ENCODE results near the gene ZDHHC17. TPM values are rescaled to one million over a fixed set of nuclear protein-coding genes. Genes with fewer than 3 reads are reported as not detected.

ZDHHC17 gene
- total RNA-seq, 4 donors from 2014 or later = 26.2 to 41.9 (median 38.0) TPM

DNA sequence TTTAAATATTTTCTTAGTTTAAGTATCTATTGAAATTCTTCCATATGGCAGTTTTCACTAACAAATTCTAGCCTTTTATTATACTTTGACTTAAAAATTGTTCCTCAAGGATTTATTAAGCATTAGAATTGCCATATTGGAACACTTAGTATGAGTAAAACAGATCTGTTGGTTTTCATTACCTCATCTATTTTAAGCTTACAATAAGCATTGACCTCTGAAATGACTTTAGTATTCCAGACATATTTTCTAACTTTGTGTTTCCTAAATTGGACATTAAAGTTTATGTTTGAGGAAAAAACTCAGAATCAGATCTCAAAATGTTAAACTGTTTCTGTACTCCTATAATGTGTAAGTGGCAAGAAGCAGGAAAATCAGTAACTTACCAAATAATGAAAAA lies 66.5 kb downstream of the ZDHHC17 start:
- Histone ChIP-seq H3K9me3 (peaks cover 0 to 10% (median 0%) of the 10 kb centered on the region in 4 donors), H3K36me3 (peaks cover 0 to 56% (median 33%) of the 10 kb centered on the region in 4 donors), H3K4me3 (no peak overlapping the region), H3K27me3 (no peaks in the 10 kb centered on the region), H3K4me1 (peaks cover 0 to 4% (median 0%) of the 10 kb centered on the region in 4 donors), H3K27ac (replicated peaks in 1 of 4) (no peak overlapping the region)
- DNase-seq (ENCODE audit: extremely low spot score) = no peak
- intact Hi-C loops (cut with DNase I) = no loop called here
- TF ChIP-seq, protein P1, sequence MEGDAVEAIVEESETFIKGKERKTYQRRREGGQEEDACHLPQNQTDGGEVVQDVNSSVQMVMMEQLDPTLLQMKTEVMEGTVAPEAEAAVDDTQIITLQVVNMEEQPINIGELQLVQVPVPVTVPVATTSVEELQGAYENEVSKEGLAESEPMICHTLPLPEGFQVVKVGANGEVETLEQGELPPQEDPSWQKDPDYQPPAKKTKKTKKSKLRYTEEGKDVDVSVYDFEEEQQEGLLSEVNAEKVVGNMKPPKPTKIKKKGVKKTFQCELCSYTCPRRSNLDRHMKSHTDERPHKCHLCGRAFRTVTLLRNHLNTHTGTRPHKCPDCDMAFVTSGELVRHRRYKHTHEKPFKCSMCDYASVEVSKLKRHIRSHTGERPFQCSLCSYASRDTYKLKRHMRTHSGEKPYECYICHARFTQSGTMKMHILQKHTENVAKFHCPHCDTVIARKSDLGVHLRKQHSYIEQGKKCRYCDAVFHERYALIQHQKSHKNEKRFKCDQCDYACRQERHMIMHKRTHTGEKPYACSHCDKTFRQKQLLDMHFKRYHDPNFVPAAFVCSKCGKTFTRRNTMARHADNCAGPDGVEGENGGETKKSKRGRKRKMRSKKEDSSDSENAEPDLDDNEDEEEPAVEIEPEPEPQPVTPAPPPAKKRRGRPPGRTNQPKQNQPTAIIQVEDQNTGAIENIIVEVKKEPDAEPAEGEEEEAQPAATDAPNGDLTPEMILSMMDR (IDR thresholded peaks at IDR 0.05) = no peak
- TF ChIP-seq POLR2A (IDR thresholded peaks at IDR 0.05; ENCODE audit: low read depth) (no peak), POLR2AphosphoS5 (IDR thresholded peaks at IDR 0.05) (no peak), EP300 (IDR thresholded peaks at IDR 0.05) (no peak)

DNA sequence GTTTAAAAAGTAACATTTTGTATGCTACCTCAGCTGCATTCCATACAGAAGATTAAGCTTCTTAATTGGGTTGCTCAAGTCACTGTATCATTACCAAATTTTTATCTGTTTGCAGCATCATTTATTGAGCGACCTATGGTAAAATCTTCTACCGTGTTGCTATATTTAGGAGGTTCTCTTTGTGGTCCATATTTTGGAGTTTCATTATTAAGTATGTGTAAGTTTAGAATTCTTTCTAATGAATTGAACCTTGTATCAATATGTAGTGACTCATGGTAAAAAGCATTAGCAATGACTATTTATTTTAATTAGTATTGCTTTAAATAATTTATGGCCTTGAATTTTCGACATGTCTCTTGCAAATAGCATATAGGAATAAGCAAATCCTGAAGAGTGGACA lies 72.7 kb downstream of the ZDHHC17 start:
- intact Hi-C loops (cut with DNase I) = no loop called here
- no peak for DNase-seq (ENCODE audit: extremely low spot score)
- WGBS = 61% methylated on average over 3 of the region's 3 CpGs
- Histone ChIP-seq H3K36me3 (peaks cover 0 to 37% (median 14%) of the 10 kb centered on the region in 4 donors), H3K4me1 (no peaks in the 10 kb centered on the region), H3K27ac (replicated peaks in 1 of 4) (no peak overlapping the region), H3K27me3 (no peaks in the 10 kb centered on the region), H3K9me3 (peaks cover 0 to 10% (median 0%) of the 10 kb centered on the region in 4 donors), H3K4me3 (no peak overlapping the region)
- no peak for TF ChIP-seq POLR2AphosphoS5 (IDR thresholded peaks at IDR 0.05)
- TF ChIP-seq, protein P1 (IDR thresholded peaks at IDR 0.05) = no peak
- no peak for TF ChIP-seq POLR2A (IDR thresholded peaks at IDR 0.05; ENCODE audit: low read depth)
- no peak for TF ChIP-seq EP300 (IDR thresholded peaks at IDR 0.05)

DNA sequence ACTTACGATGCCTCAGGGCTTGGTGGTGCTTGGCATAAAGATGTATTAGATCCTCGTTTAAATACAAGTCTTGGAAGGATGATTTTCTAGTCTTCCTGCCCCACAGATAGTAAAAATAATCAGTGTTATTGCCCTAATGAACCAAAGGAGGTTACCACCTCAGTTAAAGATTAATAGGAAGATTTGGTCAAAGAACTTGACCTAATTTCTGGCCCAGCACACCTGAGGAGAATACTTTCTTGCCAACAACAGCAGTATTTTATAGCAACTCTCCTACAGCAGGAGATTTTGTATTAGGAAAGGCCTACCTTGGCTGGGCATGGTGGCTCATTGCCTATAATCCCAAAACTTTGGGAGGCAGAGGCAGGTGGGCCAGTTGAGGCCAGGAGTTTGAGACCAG lies 83.3 kb downstream of the ZDHHC17 start:
- no peak for DNase-seq (ENCODE audit: extremely low spot score)
- WGBS = 86% methylated on average over 2 of the region's 2 CpGs
- TF ChIP-seq POLR2A (IDR thresholded peaks at IDR 0.05; ENCODE audit: low read depth) (no peak), EP300 (IDR thresholded peaks at IDR 0.05) (no peak), POLR2AphosphoS5 (IDR thresholded peaks at IDR 0.05) (no peak)
- TF ChIP-seq, protein P1 (IDR thresholded peaks at IDR 0.05) = no peak
- Histone ChIP-seq H3K36me3 (peaks cover 12 to 67% (median 37%) of the 10 kb centered on the region in 4 donors), H3K4me3 (no peak overlapping the region), H3K27ac (replicated peaks in 1 of 4) (no peak overlapping the region), H3K27me3 (no peaks in the 10 kb centered on the region), H3K4me1 (no peaks in the 10 kb centered on the region), H3K9me3 (no peaks in the 10 kb centered on the region)
- intact Hi-C loops (cut with DNase I) = no loop called here

DNA sequence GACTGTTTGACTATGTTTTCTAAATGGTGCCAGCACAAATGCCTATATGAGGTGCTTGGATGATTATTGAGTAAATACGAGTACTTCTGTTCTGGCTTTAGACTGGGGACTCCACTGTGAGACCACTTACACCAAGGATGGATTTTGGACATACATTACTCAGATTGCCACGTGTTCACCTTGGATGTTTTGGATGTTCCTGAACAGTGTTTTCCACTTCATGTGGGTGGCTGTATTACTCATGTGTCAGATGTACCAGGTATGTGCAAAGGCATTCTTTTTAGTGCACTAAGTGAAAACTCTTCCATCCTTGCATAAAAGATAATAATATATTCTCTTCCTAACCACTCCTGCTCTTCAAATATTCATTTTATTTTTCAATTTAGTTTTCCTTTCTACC lies 84.2 kb downstream of the ZDHHC17 start:
- 88% methylated on average over 2 of the region's 2 CpGs for WGBS
- no peak overlapping the region for H3K4me3 ChIP-seq
- H3K27ac ChIP-seq (replicated peaks in 1 of 4) = no peak overlapping the region
- intact Hi-C loops (cut with DNase I) = no loop called here
- H3K4me1 ChIP-seq = no peaks in the 10 kb centered on the region
- peaks cover 12 to 67% (median 33%) of the 10 kb centered on the region in 4 donors for H3K36me3 ChIP-seq
- H3K9me3 ChIP-seq = no peaks in the 10 kb centered on the region
- no peak for DNase-seq (ENCODE audit: extremely low spot score)
- TF ChIP-seq EP300 (IDR thresholded peaks at IDR 0.05) (no peak), POLR2A (IDR thresholded peaks at IDR 0.05; ENCODE audit: low read depth) (no peak), POLR2AphosphoS5 (IDR thresholded peaks at IDR 0.05) (no peak)
- TF ChIP-seq, protein P1 (IDR thresholded peaks at IDR 0.05) = no peak
- no peaks in the 10 kb centered on the region for H3K27me3 ChIP-seq

DNA sequence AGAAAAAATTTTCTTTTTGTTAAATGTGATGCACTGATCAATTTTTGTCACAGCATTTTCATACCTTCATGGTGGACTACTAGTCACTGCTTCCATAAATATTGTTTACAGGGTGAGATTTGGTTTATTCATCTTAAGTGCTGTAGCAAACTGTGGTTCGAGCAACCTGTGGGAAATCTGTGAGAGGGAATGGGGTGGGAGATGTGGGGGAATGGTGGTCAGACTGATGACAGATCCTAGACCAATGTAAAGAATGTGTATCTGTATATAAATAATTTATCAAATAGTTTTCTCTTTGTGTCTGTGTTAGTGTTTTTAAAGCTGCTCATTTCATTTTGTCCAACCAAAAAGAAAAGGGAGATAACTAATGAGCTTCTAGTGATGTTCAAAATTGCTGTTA lies 88.2 kb downstream of the ZDHHC17 start:
- H3K9me3 ChIP-seq = peaks cover 0 to 11% (median 5%) of the 10 kb centered on the region in 4 donors
- H3K36me3 ChIP-seq = peaks cover 21 to 56% (median 38%) of the 10 kb centered on the region in 4 donors
- WGBS = 93% methylated on average over 1 of the region's 1 CpG
- no peaks in the 10 kb centered on the region for H3K4me1 ChIP-seq
- H3K27ac ChIP-seq (replicated peaks in 1 of 4) = no peak overlapping the region
- DNase-seq (ENCODE audit: extremely low spot score) = no peak
- no peak overlapping the region for H3K4me3 ChIP-seq
- TF ChIP-seq POLR2A (IDR thresholded peaks at IDR 0.05; ENCODE audit: low read depth) = no peak
- no peak for TF ChIP-seq POLR2AphosphoS5 (IDR thresholded peaks at IDR 0.05)
- no peak for TF ChIP-seq EP300 (IDR thresholded peaks at IDR 0.05)
- TF ChIP-seq, protein P1 (IDR thresholded peaks at IDR 0.05) = no peak
- no peaks in the 10 kb centered on the region for H3K27me3 ChIP-seq
- intact Hi-C loops (cut with DNase I) = no loop called here

Measured in esophagus muscularis mucosa (tissue), 4 donors.